ENCODE results near the gene BNC2. TPM values are rescaled to one million over a fixed set of nuclear protein-coding genes. Genes with fewer than 3 reads are reported as not detected.

Gene BNC2
- total RNA-seq, 1 experiment from 2014 or later: 2.7 TPM

- no peak for DNase-seq (ENCODE audit: low spot score)
These were observed 273.3 kb downstream of the BNC2 start for GRCh38 chr9:16597136-16597535.

- no peak for DNase-seq (ENCODE audit: low spot score)
These were observed 275.2 kb downstream of the BNC2 start for GRCh38 chr9:16595227-16595626.

GRCh38 chr9:16594787-16595186 lies 275.7 kb downstream of the BNC2 start:
- DNase-seq (ENCODE audit: low spot score): no peak

GRCh38 chr9:16593746-16594145 lies 276.7 kb downstream of the BNC2 start:
- no peak for DNase-seq (ENCODE audit: low spot score)

- DNase-seq (ENCODE audit: low spot score): no peak
These were observed 279.4 kb downstream of the BNC2 start for GRCh38 chr9:16591092-16591491.

- no peak for DNase-seq (ENCODE audit: low spot score)
These were observed 284.9 kb downstream of the BNC2 start for GRCh38 chr9:16585591-16585990.

- DNase-seq (ENCODE audit: low spot score): no peak
These were observed 290.5 kb downstream of the BNC2 start for GRCh38 chr9:16579872-16580432.

GRCh38 chr9:16575986-16576245 lies 294.6 kb downstream of the BNC2 start:
- DNase-seq (ENCODE audit: low spot score): no peak

GRCh38 chr9:16575142-16575985 lies 295.1 kb downstream of the BNC2 start:
- DNase-seq (ENCODE audit: low spot score): no peak

- no peak for DNase-seq (ENCODE audit: low spot score)
These were observed 298.3 kb downstream of the BNC2 start for GRCh38 chr9:16572005-16572734.

- no peak for DNase-seq (ENCODE audit: low spot score)
These were observed 299.2 kb downstream of the BNC2 start for GRCh38 chr9:16571127-16571802.

GRCh38 chr9:16563446-16563845 lies 307.0 kb downstream of the BNC2 start:
- DNase-seq (ENCODE audit: low spot score): no peak

- no peak for DNase-seq (ENCODE audit: low spot score)
These were observed 309.3 kb downstream of the BNC2 start for GRCh38 chr9:16561121-16561520.

- no peak for DNase-seq (ENCODE audit: low spot score)
These were observed 310.9 kb downstream of the BNC2 start for GRCh38 chr9:16559418-16560188.

- no peak for DNase-seq (ENCODE audit: low spot score)
These were observed 314.7 kb downstream of the BNC2 start for GRCh38 chr9:16555802-16556201.

GRCh38 chr9:16553869-16554540 lies 316.5 kb downstream of the BNC2 start:
- DNase-seq (ENCODE audit: low spot score): no peak

- no peak for DNase-seq (ENCODE audit: low spot score)
These were observed 318.2 kb downstream of the BNC2 start for GRCh38 chr9:16552252-16552651.

GRCh38 chr9:16551692-16552091 lies 318.8 kb downstream of the BNC2 start:
- DNase-seq (ENCODE audit: low spot score): no peak

GRCh38 chr9:16545639-16546038 lies 324.8 kb downstream of the BNC2 start:
- DNase-seq (ENCODE audit: low spot score): no peak

- DNase-seq (ENCODE audit: low spot score): no peak
These were observed 325.6 kb downstream of the BNC2 start for GRCh38 chr9:16544842-16545241.

GRCh38 chr9:16543686-16544085 lies 326.8 kb downstream of the BNC2 start:
- DNase-seq (ENCODE audit: low spot score): no peak
